Measurements from ENCODE around the gene SLC34A2. TPM values are rescaled to one million over a fixed set of nuclear protein-coding genes. Genes with fewer than 3 reads are reported as not detected.

The SLC34A2 gene
- total RNA-seq, 1 experiment from 2014 or later, result 0.77 TPM

DNA sequence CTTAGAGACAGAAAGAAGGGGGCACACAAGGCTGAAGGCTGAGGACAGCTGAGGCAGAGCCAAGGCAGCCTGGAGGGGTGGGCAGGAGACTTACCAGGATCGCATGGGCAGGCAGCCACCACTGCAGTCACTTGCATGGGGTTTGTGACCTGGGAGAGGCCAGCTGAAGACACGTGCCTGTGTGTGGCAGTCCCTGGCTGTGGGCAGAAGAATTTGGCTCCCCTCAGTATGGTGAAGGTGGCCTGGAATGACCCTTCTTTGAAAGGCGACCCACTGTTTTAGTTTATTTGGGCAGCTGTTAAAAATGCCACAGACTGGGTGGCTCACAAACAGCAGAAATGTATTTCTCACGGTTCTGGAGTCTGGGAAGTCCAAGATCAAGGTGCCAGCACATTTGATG lies 22.1 kb upstream of the SLC34A2 start:
- in situ Hi-C loops (cut with HindIII; ENCODE audit: low pct_unique_long_range_greater_than_20kb, low sequenced_read_pairs), result no loop called here
- Histone ChIP-seq H3K27ac (ENCODE audit: low read length) (no peak overlapping the region), H3K27me3 (ENCODE audit: control insufficient read depth, insufficient read depth, low read length) (no peaks in the 10 kb centered on the region), H3K4me1 (ENCODE audit: control insufficient read depth, insufficient read depth, low read length) (no peaks in the 10 kb centered on the region), H3K4me3 (ENCODE audit: low read depth in 2 of 2, low read length in 2 of 2) (no peak overlapping the region), H3K36me3 (ENCODE audit: control insufficient read depth, insufficient read depth, low read length) (no peaks in the 10 kb centered on the region), H3K9me3 (ENCODE audit: control insufficient read depth, insufficient read depth, low read depth, low read length) (no peaks in the 10 kb centered on the region)
- BruUV-seq (replicated peaks), result no TSS peak
- TF ChIP-seq, protein P1, sequence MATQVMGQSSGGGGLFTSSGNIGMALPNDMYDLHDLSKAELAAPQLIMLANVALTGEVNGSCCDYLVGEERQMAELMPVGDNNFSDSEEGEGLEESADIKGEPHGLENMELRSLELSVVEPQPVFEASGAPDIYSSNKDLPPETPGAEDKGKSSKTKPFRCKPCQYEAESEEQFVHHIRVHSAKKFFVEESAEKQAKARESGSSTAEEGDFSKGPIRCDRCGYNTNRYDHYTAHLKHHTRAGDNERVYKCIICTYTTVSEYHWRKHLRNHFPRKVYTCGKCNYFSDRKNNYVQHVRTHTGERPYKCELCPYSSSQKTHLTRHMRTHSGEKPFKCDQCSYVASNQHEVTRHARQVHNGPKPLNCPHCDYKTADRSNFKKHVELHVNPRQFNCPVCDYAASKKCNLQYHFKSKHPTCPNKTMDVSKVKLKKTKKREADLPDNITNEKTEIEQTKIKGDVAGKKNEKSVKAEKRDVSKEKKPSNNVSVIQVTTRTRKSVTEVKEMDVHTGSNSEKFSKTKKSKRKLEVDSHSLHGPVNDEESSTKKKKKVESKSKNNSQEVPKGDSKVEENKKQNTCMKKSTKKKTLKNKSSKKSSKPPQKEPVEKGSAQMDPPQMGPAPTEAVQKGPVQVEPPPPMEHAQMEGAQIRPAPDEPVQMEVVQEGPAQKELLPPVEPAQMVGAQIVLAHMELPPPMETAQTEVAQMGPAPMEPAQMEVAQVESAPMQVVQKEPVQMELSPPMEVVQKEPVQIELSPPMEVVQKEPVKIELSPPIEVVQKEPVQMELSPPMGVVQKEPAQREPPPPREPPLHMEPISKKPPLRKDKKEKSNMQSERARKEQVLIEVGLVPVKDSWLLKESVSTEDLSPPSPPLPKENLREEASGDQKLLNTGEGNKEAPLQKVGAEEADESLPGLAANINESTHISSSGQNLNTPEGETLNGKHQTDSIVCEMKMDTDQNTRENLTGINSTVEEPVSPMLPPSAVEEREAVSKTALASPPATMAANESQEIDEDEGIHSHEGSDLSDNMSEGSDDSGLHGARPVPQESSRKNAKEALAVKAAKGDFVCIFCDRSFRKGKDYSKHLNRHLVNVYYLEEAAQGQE (IDR thresholded peaks at IDR 0.05; ENCODE audit: insufficient read depth in 1 of 2, low read depth in 2 of 2, low read length in 1 of 2), result no peak
- TF ChIP-seq POLR2AphosphoS5 (IDR thresholded peaks at IDR 0.05; ENCODE audit: low read depth, low read length) (no peak), SIN3A (IDR thresholded peaks at IDR 0.05; ENCODE audit: borderline replicate concordance, insufficient read depth, low read depth, low read length) (no peak), TCF7L2 (IDR thresholded peaks at IDR 0.05; ENCODE audit: low read depth, low read length) (no peak)
- TF ChIP-seq, protein P2, sequence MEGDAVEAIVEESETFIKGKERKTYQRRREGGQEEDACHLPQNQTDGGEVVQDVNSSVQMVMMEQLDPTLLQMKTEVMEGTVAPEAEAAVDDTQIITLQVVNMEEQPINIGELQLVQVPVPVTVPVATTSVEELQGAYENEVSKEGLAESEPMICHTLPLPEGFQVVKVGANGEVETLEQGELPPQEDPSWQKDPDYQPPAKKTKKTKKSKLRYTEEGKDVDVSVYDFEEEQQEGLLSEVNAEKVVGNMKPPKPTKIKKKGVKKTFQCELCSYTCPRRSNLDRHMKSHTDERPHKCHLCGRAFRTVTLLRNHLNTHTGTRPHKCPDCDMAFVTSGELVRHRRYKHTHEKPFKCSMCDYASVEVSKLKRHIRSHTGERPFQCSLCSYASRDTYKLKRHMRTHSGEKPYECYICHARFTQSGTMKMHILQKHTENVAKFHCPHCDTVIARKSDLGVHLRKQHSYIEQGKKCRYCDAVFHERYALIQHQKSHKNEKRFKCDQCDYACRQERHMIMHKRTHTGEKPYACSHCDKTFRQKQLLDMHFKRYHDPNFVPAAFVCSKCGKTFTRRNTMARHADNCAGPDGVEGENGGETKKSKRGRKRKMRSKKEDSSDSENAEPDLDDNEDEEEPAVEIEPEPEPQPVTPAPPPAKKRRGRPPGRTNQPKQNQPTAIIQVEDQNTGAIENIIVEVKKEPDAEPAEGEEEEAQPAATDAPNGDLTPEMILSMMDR (IDR thresholded peaks at IDR 0.05), result no peak
- ATAC-seq (no peak), DNase-seq (ENCODE audit: low read depth, low spot score) (no peak)
- ChIA-PET POLR2A (no interaction called here), CTCF (no interaction called here)
- intact Hi-C loops (cut with micrococcal nuclease; ENCODE audit: unreplicated experiment), result no loop called here

DNA sequence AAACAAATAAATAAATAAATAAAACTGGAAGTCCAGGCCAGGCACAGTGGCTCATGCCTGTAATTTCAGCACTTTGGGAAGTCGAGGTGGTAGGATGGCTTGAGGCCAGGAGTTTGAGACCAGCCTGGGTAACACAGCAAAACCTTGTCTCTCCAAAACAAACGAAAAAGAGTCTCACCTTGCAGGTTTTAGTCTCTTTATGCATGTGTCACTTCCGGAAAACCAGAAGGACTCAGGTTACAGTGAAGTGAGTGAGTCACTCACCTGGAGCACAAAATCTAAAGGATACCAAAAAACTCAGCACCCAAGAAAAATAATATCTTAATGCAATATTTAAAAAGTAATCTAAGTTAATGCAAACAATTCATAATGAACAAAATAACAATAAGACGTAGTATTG lies 20.1 kb upstream of the SLC34A2 start:
- ATAC-seq (no peak), DNase-seq (ENCODE audit: low read depth, low spot score) (no peak)
- in situ Hi-C loops (cut with HindIII; ENCODE audit: low pct_unique_long_range_greater_than_20kb, low sequenced_read_pairs) (no loop called here), intact Hi-C loops (cut with micrococcal nuclease; ENCODE audit: unreplicated experiment) (no loop called here)
- H3K36me3 ChIP-seq (ENCODE audit: control insufficient read depth, insufficient read depth, low read length), result no peaks in the 10 kb centered on the region
- BruUV-seq (replicated peaks), result no TSS peak
- H3K27me3 ChIP-seq (ENCODE audit: control insufficient read depth, insufficient read depth, low read length), result no peaks in the 10 kb centered on the region
- TF ChIP-seq SIN3A (IDR thresholded peaks at IDR 0.05; ENCODE audit: borderline replicate concordance, insufficient read depth, low read depth, low read length) (no peak), TCF7L2 (IDR thresholded peaks at IDR 0.05; ENCODE audit: low read depth, low read length) (no peak), POLR2AphosphoS5 (IDR thresholded peaks at IDR 0.05; ENCODE audit: low read depth, low read length) (no peak)
- TF ChIP-seq, protein P2 (IDR thresholded peaks at IDR 0.05), result no peak
- TF ChIP-seq, protein P1 (IDR thresholded peaks at IDR 0.05; ENCODE audit: insufficient read depth in 1 of 2, low read depth in 2 of 2, low read length in 1 of 2), result no peak
- no peak overlapping the region for H3K4me3 ChIP-seq (ENCODE audit: low read depth in 2 of 2, low read length in 2 of 2)
- POLR2A ChIA-PET, result no interaction called here
- CTCF ChIA-PET, result no interaction called here
- H3K9me3 ChIP-seq (ENCODE audit: control insufficient read depth, insufficient read depth, low read depth, low read length), result no peaks in the 10 kb centered on the region
- H3K4me1 ChIP-seq (ENCODE audit: control insufficient read depth, insufficient read depth, low read length), result no peaks in the 10 kb centered on the region
- H3K27ac ChIP-seq (ENCODE audit: low read length), result no peak overlapping the region

Data from Panc1 (cell line).